Neutrophil (primary cell): ENCODE results near the gene PBRM1.

Experiments
- H3K27ac ChIP-seq: fragments of 200-600 bp; sonication (generic); 2 replicates; pipeline ENCODE4 v1.5.1; 2016; ENCODE audit warnings: mild to moderate bottlenecking, moderate library complexity
- H3K27me3 ChIP-seq: fragments of 200-600 bp; sonication (generic); 2 replicates; pipeline ENCODE4 v1.6.0; 2016; ENCODE audit warnings: mild to moderate bottlenecking
- H3K36me3 ChIP-seq: fragments of 200-600 bp; sonication (generic); 2 replicates; pipeline ENCODE4 v1.5.1; 2017
- H3K4me1 ChIP-seq, 2 experiments: fragments of 200-600 bp in 1 of 2; sonication (generic) in 1 of 2; 1 replicate in 1 of 2; 2 replicates in 1 of 2; pipeline versions ENCODE4 v1.5.1 to v1.6.1; 2013 to 2016; ENCODE audit warnings: low read depth in 1 of 2, low read length in 1 of 2, mild to moderate bottlenecking in 1 of 2, moderate library complexity in 1 of 2; ENCODE audit not compliant: control insufficient read depth in 1 of 2, insufficient read depth in 1 of 2
- H3K4me3 ChIP-seq, 2 experiments: fragments of 200-600 bp in 1 of 2; sonication (generic) in 1 of 2; 1 replicate in 1 of 2; 2 replicates in 1 of 2; pipeline ENCODE4 v1.5.1; 2013 to 2016; ENCODE audit warnings: low read depth in 1 of 2, low read length in 1 of 2, mild to moderate bottlenecking in 1 of 2, moderate library complexity in 1 of 2
- H3K9me3 ChIP-seq: fragments of 200-600 bp; sonication (generic); 2 replicates; pipeline ENCODE4 v1.5.1; 2016
- TF ChIP-seq, protein P1 (sequence below): fragments of 200-600 bp; sonication (generic); IDR thresholded peaks from 2 replicates; pipeline ENCODE4 v1.5.1; 2016; ENCODE audit warnings: antibody characterized with exemption

Gene PBRM1

DNA sequence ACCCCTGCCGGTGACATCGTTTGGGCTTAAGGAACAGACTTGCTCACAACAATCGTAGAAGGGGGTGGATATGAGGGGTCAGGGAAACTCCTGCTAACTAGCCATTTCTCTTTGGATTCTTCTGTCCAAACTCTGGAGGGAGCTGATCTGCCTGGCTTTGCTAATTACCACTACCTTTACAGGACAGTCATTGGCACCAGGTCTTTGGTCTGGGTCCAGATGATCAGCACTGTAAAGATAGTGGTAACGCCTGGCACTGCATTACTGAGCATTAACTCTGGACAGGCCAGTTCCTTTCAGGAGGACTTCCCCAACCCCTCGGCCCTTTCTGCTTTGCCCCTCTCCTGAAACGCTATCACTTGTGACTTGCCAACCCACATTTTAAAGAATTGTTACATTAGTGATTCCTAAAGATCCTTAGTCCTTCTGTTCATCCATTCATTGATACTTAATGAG, 148.5 kb downstream of the PBRM1 start:
- H3K9me3 ChIP-seq, result no peaks in the 10 kb centered on the region
- peak overlapping the region; percentile 74 to 77 for H3K4me3 ChIP-seq
- H3K36me3 ChIP-seq, result no peaks in the 10 kb centered on the region
- H3K27ac ChIP-seq, result peak overlapping the region; percentile 29
- H3K4me1 ChIP-seq, result peaks cover 30 to 48% of the 10 kb centered on the region in 2 experiments
- TF ChIP-seq, protein P1, sequence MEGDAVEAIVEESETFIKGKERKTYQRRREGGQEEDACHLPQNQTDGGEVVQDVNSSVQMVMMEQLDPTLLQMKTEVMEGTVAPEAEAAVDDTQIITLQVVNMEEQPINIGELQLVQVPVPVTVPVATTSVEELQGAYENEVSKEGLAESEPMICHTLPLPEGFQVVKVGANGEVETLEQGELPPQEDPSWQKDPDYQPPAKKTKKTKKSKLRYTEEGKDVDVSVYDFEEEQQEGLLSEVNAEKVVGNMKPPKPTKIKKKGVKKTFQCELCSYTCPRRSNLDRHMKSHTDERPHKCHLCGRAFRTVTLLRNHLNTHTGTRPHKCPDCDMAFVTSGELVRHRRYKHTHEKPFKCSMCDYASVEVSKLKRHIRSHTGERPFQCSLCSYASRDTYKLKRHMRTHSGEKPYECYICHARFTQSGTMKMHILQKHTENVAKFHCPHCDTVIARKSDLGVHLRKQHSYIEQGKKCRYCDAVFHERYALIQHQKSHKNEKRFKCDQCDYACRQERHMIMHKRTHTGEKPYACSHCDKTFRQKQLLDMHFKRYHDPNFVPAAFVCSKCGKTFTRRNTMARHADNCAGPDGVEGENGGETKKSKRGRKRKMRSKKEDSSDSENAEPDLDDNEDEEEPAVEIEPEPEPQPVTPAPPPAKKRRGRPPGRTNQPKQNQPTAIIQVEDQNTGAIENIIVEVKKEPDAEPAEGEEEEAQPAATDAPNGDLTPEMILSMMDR, result no peak
- peaks cover 42% of the 10 kb centered on the region for H3K27me3 ChIP-seq

DNA sequence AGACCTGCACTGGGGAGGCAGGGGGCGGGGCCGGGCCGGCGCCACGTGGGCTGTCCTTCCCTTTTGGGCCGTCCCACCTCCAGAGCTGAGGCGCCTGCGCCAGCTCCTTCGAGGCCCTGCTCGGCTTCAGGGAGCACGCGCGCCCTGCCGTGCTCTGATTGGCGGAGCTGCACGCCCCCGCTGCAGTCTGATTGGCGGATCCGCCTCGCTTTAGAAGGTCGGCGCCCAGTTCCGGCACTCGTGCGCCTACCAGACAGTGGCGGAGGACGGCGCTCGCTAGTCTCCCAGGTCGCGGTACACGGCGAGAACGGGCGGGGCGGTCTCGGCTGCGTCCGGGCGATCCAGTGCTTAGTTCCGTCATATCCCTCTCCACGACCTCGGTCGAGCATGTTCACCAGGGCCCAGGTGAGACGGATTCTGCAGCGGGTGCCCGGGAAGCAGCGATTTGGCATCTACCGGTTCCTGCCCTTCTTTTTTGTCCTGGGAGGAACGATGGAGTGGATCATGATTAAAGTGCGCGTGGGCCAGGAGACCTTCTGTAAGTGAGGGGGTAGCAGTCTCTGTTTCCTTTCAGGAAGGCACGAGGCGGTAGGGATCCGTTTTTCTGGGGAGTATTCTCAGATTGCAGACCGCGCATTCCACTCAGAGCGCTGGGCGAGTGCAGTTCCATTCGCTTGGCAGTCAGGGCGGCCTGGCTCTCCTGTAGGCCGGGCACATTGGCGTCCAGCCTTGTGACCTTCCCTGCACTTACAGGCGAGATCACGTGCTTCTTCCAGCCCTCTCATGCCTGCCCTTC, 149.1 kb downstream of the PBRM1 start, which contains the start of gene UQCC5:
TSS of gene UQCC5 (plus strand) at position 237 of the 796 bp plus-strand sequence. CDS start at position 388, 151 bp downstream.
- Histone ChIP-seq H3K27ac (peak within 1 kb of the TSS; percentile 29), H3K4me3 (peak within 1 kb of the TSS; percentile 74 to 77), H3K27me3 (peaks cover 48% of the 10 kb centered on the region), H3K4me1 (peaks cover 30 to 48% of the 10 kb centered on the region in 2 experiments), H3K36me3 (no peaks in the 10 kb centered on the region), H3K9me3 (no peaks in the 10 kb centered on the region)
- TF ChIP-seq, protein P1, result peak; percentile 46

DNA sequence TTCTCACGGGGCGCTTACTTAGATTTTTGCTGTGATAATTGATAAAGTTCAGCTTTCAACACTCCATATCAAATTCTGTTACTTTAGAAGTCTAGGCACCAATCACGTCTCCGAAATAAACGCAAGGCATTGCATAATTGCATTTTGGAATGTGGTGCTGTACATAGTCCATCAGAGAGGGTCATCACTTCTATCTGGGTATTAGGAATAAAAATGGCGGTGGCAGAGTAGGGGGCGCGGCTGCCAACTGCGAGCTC, 149.7 kb downstream of the PBRM1 start:
- Histone ChIP-seq H3K27ac (peak overlapping the region; percentile 29), H3K36me3 (no peaks in the 10 kb centered on the region), H3K9me3 (no peaks in the 10 kb centered on the region), H3K4me1 (peaks cover 30 to 48% of the 10 kb centered on the region in 2 experiments), H3K27me3 (peaks cover 54% of the 10 kb centered on the region), H3K4me3 (peak overlapping the region; percentile 74 to 77)
- TF ChIP-seq, protein P1, result no peak

DNA sequence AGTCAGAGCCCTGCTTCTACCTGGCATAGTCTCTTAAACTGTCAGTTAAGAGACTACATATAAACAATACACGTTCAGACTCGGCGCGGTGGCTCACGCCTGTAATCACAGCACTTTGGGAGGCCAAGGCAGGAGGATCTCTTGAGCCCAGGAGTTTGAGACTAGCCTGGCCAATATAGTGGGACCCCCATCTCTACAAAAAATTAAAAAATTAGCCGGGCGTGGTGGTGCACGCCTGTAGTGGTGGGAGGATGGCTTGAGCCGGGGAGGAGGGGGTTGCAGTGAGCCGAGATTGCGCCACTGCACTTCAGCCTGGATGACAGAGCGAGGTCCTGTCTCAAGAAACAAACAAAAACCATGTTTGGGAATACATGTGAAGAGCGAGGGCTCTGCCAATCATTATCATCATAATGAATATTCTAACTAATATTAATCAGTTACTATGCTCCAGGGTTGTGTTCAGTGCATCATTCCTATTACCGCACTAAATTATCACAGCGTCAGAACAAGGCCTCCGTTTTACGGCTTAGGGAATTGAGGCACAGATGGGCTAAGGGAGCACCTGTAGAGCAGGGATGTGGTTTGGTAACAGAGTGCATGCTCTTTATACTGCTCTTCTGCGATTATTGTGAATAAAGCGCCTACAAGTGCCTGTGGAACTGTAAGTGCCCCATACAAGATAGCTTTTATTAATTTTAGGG, 150.2 kb downstream of the PBRM1 start:
- TF ChIP-seq, protein P1, result no peak
- H3K27me3 ChIP-seq, result peaks cover 58% of the 10 kb centered on the region
- H3K4me3 ChIP-seq, result peak overlapping the region in 1 of 2 experiments; percentile 77
- peaks cover 30 to 48% of the 10 kb centered on the region in 2 experiments for H3K4me1 ChIP-seq
- H3K27ac ChIP-seq, result peak overlapping the region; percentile 29
- no peaks in the 10 kb centered on the region for H3K36me3 ChIP-seq
- no peaks in the 10 kb centered on the region for H3K9me3 ChIP-seq

DNA sequence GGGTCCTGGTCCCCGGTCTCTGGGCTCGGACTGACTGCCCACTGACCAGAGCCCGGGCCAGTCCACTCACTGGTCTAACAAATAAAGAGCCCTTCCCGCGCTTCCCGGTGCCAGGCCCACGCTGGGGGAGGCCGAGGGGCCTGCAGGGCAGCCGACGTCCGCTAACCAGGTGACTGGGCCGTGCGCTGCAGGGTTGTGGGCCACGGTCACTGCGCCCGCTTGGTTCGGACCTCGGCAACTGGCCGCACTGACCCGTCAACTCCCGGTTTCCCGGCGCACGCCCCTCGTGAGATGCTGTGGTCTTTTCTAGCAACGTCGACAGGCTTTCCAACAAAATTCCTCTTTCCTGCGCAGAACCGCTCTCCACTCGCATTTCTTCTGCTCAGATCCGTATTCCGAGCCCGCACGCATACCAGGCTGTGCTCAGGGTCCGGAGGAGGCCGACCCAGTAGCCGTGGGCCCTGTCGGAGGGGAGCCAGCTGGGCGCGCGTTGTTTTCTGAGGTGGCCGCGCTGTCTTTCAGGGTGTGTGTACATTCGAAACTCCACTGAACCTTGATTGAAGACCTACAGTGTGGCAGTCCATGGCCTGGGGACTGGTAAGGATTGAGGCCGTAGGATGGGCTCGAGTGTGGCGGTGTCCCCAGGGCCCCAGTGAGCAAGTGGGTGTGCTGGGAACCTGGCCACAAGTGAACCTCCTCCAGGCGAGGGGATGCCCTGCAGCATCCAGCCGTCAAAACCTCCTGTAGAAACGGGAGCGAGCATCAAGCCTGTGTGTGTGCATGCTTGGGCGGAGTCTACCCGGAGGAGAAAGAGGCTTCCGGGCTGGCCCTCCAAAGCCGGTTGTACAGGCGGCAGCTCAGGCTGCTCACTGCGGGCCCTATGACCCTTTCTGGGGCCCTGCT, 151.2 kb downstream of the PBRM1 start:
- Histone ChIP-seq H3K4me3 (peak overlapping the region in 1 of 2 experiments; percentile 27), H3K27me3 (peaks cover 63% of the 10 kb centered on the region), H3K36me3 (no peaks in the 10 kb centered on the region), H3K9me3 (no peaks in the 10 kb centered on the region), H3K27ac (no peak overlapping the region), H3K4me1 (peaks cover 30 to 48% of the 10 kb centered on the region in 2 experiments)
- TF ChIP-seq, protein P1, result no peak
